ENCODE data around the gene C11orf97. TPM values are rescaled to one million over a fixed set of nuclear protein-coding genes. Genes with fewer than 3 reads are reported as not detected.

The C11orf97 gene
- total and polyA plus RNA-seq, 2 of the 13 experiments (the other 11 are each of a cell fraction or from before 2014, with no cell fraction given), result 0.35 TPM; not detected in 1

DNA sequence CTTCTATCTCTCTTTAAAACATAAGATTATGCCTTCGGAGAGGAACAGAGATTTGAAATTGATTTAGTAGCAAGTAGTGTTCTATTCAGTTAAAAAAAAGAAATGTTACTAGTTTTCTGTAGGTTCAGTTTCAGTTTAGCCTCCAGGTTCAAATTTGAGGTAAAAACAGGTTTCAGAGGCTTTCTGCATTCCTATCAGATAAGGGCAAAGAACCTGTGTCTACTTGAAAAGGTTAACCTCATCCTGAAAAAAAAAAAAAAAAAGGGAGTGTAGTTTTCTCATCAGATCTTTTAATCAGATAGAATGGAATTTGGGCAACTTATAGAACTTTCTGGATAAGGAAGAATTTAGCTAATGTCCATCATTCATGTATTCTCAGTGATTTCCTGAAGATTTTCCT lies 12.1 kb downstream of the C11orf97 start:
- intact Hi-C loops (cut with micrococcal nuclease; ENCODE audit: unreplicated experiment), result no loop called here

More for the DNA sequence above, 12.1 kb downstream of the C11orf97 start:
- H3K9me3 ChIP-seq (ENCODE audit: low read length), result no peaks in the 10 kb centered on the region
- ChIA-PET POLR2A (no interaction called here), CTCF (ENCODE audit: low intra/inter-chr PET ratio, low total read pairs) (no interaction called here)
- H2AFZ ChIP-seq (ENCODE audit: low read length), result no peak overlapping the region
- 0% methylated on average over 1 of the region's 1 CpG for WGBS (ENCODE audit: low lambda C conversion rate)
- TF ChIP-seq, protein P1, sequence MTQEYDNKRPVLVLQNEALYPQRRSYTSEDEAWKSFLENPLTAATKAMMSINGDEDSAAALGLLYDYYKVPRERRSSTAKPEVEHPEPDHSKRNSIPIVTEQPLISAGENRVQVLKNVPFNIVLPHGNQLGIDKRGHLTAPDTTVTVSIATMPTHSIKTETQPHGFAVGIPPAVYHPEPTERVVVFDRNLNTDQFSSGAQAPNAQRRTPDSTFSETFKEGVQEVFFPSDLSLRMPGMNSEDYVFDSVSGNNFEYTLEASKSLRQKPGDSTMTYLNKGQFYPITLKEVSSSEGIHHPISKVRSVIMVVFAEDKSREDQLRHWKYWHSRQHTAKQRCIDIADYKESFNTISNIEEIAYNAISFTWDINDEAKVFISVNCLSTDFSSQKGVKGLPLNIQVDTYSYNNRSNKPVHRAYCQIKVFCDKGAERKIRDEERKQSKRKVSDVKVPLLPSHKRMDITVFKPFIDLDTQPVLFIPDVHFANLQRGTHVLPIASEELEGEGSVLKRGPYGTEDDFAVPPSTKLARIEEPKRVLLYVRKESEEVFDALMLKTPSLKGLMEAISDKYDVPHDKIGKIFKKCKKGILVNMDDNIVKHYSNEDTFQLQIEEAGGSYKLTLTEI (CRISPR knock-in tag; conservative IDR thresholded peaks at IDR 0.05), result no peak
- TF ChIP-seq, protein P2, sequence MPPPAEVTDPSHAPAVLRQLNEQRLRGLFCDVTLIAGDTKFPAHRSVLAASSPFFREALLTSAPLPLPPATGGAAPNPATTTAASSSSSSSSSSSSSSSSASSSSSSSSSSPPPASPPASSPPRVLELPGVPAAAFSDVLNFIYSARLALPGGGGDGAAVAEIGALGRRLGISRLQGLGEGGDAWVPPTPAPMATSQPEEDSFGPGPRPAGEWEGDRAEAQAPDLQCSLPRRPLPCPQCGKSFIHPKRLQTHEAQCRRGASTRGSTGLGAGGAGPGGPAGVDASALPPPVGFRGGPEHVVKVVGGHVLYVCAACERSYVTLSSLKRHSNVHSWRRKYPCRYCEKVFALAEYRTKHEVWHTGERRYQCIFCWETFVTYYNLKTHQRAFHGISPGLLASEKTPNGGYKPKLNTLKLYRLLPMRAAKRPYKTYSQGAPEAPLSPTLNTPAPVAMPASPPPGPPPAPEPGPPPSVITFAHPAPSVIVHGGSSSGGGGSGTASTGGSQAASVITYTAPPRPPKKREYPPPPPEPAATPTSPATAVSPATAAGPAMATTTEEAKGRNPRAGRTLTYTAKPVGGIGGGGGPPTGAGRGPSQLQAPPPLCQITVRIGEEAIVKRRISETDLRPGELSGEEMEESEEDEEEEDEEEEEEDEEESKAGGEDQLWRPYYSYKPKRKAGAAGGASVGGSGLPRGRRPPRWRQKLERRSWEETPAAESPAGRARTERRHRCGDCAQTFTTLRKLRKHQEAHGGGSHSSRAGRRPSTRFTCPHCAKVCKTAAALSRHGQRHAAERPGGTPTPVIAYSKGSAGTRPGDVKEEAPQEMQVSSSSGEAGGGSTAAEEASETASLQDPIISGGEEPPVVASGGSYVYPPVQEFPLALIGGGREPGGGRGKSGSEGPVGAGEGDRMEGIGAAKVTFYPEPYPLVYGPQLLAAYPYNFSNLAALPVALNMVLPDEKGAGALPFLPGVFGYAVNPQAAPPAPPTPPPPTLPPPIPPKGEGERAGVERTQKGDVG (CRISPR knock-in tag; IDR thresholded peaks at IDR 0.05; ENCODE audit: borderline replicate concordance), result no peak
- TF ChIP-seq ZNF749 (CRISPR knock-in tag; IDR thresholded peaks at IDR 0.05; ENCODE audit: borderline replicate concordance) (no peak), HHEX (CRISPR knock-in tag; IDR thresholded peaks at IDR 0.05) (no peak)
- BruUV-seq (replicated peaks), result no TSS peak
- FAIRE-seq (no peak), ATAC-seq (no peak), DNase-seq (ENCODE audit: low spot score) (no peak)
- no peak overlapping the region for H3K27ac ChIP-seq (ENCODE audit: extremely low read length, insufficient read depth, low read length)
- H3K79me2 ChIP-seq (ENCODE audit: insufficient read depth, low read length), result no peaks in the 10 kb centered on the region
- no peaks in the 10 kb centered on the region for H3K4me1 ChIP-seq (ENCODE audit: insufficient read depth, low read length)
- no peaks in the 10 kb centered on the region for H3K36me3 ChIP-seq (replicated peaks in 1 of 2; ENCODE audit: control insufficient read depth in 1 of 2, insufficient read depth in 2 of 2, low read length in 2 of 2)
- H3K4me2 ChIP-seq (ENCODE audit: low read depth, low read length), result no peak overlapping the region
- H3K27me3 ChIP-seq (ENCODE audit: control insufficient read depth in 1 of 2, insufficient read depth in 2 of 2, low read length in 2 of 2), result no peaks in the 10 kb centered on the region
- H3K9ac ChIP-seq (ENCODE audit: insufficient read depth, low read depth, low read length), result no peak overlapping the region
- in situ Hi-C loops (cut with HindIII; ENCODE audit: extremely low pct_ligation_motif_present, low pct_unique_long_range_greater_than_20kb), result no loop called here
- H4K20me1 ChIP-seq (ENCODE audit: insufficient read depth, low read length), result no peaks in the 10 kb centered on the region
- no peak overlapping the region for H3K4me3 ChIP-seq (replicated peaks in 1 of 3; ENCODE audit: insufficient read depth in 1 of 3, low read depth in 2 of 3, low read length in 3 of 3)

Measured in HepG2 (cell line).